Tongue (tissue), 2 donors: ENCODE data around the gene PHF21A. TPM values are rescaled to one million over a fixed set of nuclear protein-coding genes. Genes with fewer than 3 reads are reported as not detected.
"Not testable (repeated sequence)": the region's sequence is repeated elsewhere in the genome, so short reads cannot be mapped to it uniquely, and the experiment has no call there.

Experiments
- DNase-seq: peaks from one replicate; pipeline ENCODE4 v3.0.0-alpha.2; 2015
- total RNA-seq: library from RNA; depleted of rRNA; stranded (reverse); fragments of >200 nt; gene quantifications from one replicate; pipeline ENCODE4 v1.2.3, GENCODE V29; 2014

PHF21A gene
- total RNA-seq, 1 donor from 2014 or later = 30.2 TPM

- no peak for DNase-seq
These were observed 200.4 kb downstream of the PHF21A start for GRCh38 chr11:45920531-45921477.

DNA sequence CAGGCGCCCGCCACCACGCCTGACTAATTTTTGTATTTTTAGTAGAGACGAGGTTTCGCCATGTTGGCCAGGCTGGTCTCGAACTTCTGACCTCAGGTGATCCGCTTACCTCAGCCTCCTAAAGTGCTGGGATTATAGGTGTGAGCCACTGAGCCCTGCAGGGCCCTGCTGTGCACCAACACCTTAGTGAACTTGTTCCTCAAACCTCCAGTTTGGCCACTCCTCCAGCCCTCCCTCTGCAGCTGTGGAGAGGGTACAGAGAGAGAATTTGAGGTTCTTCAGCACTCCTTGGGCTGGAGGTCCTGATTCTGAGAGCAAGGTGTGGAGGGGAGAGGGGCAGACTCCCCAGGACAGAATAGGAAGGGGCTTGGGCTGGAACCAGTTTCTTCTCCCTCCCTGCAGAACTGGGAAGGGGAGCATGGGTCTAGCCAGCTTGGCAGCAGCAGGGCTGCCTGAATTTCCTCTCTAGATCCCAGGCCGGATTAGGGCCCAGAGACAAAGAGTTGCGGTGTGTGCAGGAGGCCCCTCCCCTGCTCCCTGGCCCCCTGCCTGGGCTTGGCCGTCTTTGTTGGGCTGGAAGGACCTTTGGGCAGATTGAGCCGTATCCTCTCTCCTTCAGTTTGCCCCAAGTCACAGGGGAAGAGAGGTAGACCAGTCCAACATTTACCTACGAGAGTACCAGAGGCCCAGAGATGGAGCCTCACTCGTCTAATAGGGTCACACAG is 201.3 kb downstream of the PHF21A start:
- DNase-seq = no peak

DNA sequence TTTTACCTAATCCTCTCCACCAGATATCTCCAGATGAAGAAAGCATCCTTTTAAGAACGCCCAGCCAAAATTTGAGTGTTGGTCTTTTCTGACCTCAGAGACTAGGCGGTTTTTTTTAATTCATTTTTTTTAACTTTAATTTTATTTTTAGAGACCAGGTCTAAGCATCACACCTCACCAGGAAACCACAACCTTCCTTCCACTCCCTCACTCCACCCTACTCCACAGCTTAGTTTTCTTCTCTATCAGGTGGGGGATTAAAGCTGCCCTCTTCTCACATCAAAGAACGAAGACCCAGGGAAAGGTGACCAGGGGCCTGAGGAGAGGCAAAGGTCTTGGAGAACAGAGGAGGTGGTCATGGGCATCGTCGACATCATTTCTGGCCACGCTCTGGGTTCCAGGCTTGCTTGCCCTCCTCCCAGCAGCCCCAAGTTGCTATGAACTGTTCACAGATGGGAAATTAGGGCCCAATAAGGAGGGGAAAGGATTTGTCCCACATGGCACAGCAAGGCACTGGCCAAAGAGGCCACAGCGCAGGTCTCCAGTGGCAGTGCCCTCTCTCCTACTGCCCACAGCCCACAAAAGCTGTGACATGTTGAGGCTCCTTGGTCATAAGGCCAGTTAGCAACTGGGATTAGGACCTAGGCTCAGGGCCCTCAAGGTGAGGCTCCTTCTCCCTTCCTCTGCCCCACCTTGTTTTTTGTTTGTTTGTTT is 202.1 kb downstream of the PHF21A start:
- no peak for DNase-seq

- peak; percentile 70 for DNase-seq
These were observed 202.8 kb downstream of the PHF21A start for GRCh38 chr11:45918331-45918941.

GRCh38 chr11:45917623-45918330 is 203.5 kb downstream of the PHF21A start, which contains the start of gene PEX16:
Gene PEX16 (minus strand): TSS chr11:45917877. CDS start chr11:45917811, 66 bp downstream.
- DNase-seq = peak; percentile 99

DNA sequence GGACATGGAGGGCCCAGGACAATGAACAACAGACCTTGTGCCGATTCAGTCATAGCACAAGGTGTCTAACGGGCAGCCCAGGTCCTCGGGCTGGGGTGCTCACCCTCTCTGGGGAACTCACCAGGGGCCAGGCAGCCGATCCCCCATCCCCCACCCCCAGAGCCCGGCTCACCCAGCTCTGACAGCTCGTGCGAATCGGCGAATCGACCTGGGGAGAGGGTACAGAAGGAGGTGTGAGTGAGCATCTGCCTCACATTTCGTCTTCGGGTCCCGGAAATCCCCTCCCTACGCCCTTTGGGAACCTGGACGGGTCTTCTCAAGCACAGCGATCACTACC is 204.0 kb downstream of the PHF21A start:
- DNase-seq = no peak

DNA sequence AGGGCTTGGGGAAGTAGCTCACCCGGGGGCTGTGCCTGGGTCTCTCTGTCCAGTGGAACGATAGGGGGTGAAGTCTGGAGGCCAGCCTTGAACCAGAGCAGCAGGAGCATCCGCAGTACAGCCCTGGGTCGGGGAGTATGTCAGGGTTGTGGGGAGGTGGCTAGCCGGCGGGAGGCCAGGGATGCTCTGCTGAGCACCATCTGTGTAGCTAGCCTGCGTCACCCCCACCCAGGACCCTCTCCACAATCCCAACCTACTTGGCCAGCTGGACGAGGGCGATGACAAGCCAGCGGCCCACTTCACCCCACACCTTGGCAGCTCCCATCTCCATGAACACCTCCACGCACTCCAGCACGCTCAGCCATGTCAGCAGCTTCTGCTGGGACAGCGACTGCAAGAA is 205.8 kb downstream of the PHF21A start:
- no peak for DNase-seq

DNA sequence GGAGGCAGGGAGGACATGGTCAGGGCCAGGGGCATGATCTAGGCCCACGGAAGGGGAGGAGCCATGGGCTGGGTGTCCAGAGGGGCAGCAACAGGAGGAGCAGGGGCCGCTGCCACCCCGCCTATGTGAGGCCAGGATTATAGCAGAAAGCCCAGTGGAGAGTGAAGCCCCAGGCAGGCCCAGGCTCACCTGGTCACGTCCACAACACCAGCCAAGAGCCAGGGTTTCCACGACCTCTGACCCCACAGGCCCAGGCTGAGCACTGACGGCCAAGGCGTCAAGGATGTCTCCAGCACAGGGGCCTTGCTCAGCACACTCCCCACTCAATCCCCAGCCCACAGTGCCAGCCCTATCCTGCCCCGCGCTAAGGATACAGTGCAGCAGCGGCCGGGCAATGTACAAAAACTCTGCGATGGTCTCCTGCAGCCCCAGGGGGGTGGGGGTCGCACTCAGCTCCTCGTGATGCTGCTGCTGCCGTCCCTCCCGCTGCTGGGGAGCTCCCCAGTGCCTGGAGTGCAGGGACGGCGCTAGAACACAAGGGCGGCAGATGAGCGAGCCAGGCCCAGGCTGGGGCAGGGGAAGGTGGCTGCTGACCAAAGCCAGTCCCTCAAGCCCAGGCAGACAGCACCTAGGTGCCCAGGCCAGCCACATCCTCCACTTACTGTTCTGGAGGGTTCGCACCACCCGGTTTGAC is 207.2 kb downstream of the PHF21A start:
- DNase-seq = no peak

DNA sequence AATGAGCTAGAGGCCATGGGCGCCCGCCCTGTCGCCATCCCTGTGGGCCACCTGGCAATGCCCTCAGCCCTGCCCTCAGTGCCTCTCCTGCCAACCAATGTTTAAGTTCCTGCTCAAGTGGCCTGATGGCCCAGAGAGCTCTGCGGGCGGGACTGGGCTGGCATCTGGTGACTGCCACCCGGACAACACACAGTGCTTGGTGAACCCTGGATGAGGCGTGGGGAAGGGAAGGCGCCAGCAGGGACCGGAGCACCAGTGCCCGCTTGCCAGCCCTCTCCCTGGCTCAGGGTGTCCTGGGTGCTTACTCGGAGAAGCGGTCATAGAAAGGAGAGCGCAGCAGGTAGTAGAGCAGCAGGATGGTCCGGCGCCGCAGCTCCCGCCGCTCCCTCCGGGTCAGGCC is 207.7 kb downstream of the PHF21A start:
- DNase-seq = no peak

- no peak for DNase-seq
These were observed 210.6 kb downstream of the PHF21A start for GRCh38 chr11:45910623-45911022.

GRCh38 chr11:45909594-45910475 is 211.4 kb downstream of the PHF21A start:
- no peak for DNase-seq

- DNase-seq = peak; percentile 76
These were observed 213.3 kb downstream of the PHF21A start for GRCh38 chr11:45907911-45908370.

GRCh38 chr11:45906965-45907611 is 214.2 kb downstream of the PHF21A start, which contains the start of gene FREY1:
Gene FREY1 (minus strand): TSS chr11:45907271. CDS start chr11:45907245, 26 bp downstream.
- no peak for DNase-seq

DNA sequence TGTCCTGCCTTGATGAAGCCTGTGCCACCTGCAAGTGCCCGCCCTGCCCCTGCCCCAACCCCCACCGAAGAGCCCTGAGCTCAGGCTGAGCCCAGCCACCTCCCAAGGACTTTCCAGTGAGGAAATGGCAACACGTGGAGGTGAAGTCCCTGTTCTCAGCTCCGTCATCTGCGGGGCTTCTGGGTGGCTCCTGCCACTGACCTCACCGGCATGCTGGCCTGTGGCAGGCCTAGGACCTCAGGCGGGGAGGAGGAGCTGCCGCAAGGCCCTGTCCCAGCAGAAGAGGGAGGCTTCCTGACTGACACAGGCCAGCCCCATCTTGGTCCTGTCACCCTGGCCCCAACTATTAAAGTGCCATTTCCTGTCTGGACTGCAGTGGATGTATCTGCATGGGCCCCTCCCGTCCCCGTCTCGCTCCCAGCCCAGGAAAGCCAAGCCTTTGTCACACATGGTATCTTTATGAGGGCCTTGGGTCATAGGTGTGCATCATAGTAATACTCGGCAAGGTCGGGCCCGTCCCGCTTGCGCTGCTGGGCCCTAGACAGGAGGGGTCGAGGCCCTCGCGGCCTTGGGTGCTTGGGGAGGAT is 215.1 kb downstream of the PHF21A start:
- DNase-seq = no peak

- not testable (repeated sequence) for DNase-seq
These were observed 215.7 kb downstream of the PHF21A start for GRCh38 chr11:45905576-45905975.

- DNase-seq = no peak
These were observed 216.2 kb downstream of the PHF21A start for GRCh38 chr11:45905095-45905494.

- no peak for DNase-seq
These were observed 216.8 kb downstream of the PHF21A start for GRCh38 chr11:45904309-45904915.
